ENCODE results near the gene SLC22A1.
A peak's percentile ranks its signal among the peaks of the same experiment; 100 is the strongest.
"Not testable (repeated sequence)": the region's sequence is repeated elsewhere in the genome, so short reads cannot be mapped to it uniquely, and the experiment has no call there.

Gene SLC22A1

GRCh38 chr6:160125105-160125504, 3.5 kb downstream of the SLC22A1 start:
- DNase-seq: not testable (repeated sequence)

GRCh38 chr6:160127270-160128124, 5.9 kb downstream of the SLC22A1 start:
- DNase-seq: peak in 1 of 2 donors; percentile 7

- no peak for DNase-seq
Measured at GRCh38 chr6:160128125-160128683, 6.6 kb downstream of the SLC22A1 start.

GRCh38 chr6:160128879-160129516, 7.4 kb downstream of the SLC22A1 start:
- peak in 1 of 2 donors; percentile 4 for DNase-seq

GRCh38 chr6:160129881-160130615, 8.4 kb downstream of the SLC22A1 start:
- DNase-seq: peak in 1 of 2 donors; percentile 14

GRCh38 chr6:160130729-160131484, 9.3 kb downstream of the SLC22A1 start:
- peak in 1 of 2 donors; percentile 15 for DNase-seq

GRCh38 chr6:160131636-160132296, 10.2 kb downstream of the SLC22A1 start:
- DNase-seq: no peak

- no peak for DNase-seq
Measured at GRCh38 chr6:160132297-160132637, 10.7 kb downstream of the SLC22A1 start.

GRCh38 chr6:160132776-160133338, 11.2 kb downstream of the SLC22A1 start:
- DNase-seq: peak in 1 of 2 donors; percentile 3

GRCh38 chr6:160133441-160134336, 12.1 kb downstream of the SLC22A1 start:
- DNase-seq: peak in 1 of 2 donors; percentile 15

GRCh38 chr6:160134337-160134751, 12.7 kb downstream of the SLC22A1 start:
- DNase-seq: peak; percentile 6 to 37

- no peak for DNase-seq
Measured at GRCh38 chr6:160134779-160135547, 13.3 kb downstream of the SLC22A1 start.

GRCh38 chr6:160135907-160136655, 14.5 kb downstream of the SLC22A1 start:
- DNase-seq: peak in 1 of 2 donors; percentile 10

GRCh38 chr6:160137130-160137988, 15.7 kb downstream of the SLC22A1 start:
- peak in 1 of 2 donors; percentile 15 for DNase-seq

GRCh38 chr6:160137989-160138835, 16.6 kb downstream of the SLC22A1 start:
- DNase-seq: peak; percentile 69 to 74

- DNase-seq: peak in 1 of 2 donors; percentile 9
Measured at GRCh38 chr6:160138839-160139419, 17.3 kb downstream of the SLC22A1 start.

Data from stimulated activated CD4-positive, alpha-beta T cell treated with anti-CD3 and anti-CD28 coated beads, Interleukin-2, amount 100 ng/mL, for 24 hours (primary cell).